Esophagus squamous epithelium (tissue), 4 donors: Measurements from ENCODE around the gene ARL2.

Experiments
- CTCF ChIP-seq, 6 experiments: fragments of 450-650 bp in 4 of 6; fragments of 200-600 bp in 2 of 6; sonication (generic) in 2 of 6; IDR thresholded peaks; one replicate each; pipeline ENCODE4 v1.5.1; 2016 to 2019; ENCODE audit warnings: antibody characterized with exemption in 6 of 6, mild to moderate bottlenecking in 4 of 6, moderate library complexity in 4 of 6
- POLR2A ChIP-seq, 4 donors: fragments of 450-650 bp; IDR thresholded peaks; one replicate each; pipeline ENCODE4 v1.6.1; 2017; ENCODE audit warnings: antibody characterized with exemption in 4 of 4, mild to moderate bottlenecking in 4 of 4, moderate library complexity in 3 of 4

- TF ChIP-seq CTCF (IDR thresholded peaks at IDR 0.05) (no peak), POLR2A (IDR thresholded peaks at IDR 0.05) (no peak)
Observed at GRCh38 chr11:65063532-65063931, 49.6 kb downstream of the ARL2 start.
